BLaER1 treated with 17β-estradiol and CSF1 and Interleukin-3, amounts not matched to agents 10 nM and 100 nM (cell line): Measurements from ENCODE around the gene SLC22A4.

Experiments used
- H3K27ac ChIP-seq, 11 experiments: shearing (Covaris generic); formaldehyde crosslinking; 2 replicates each; pipeline ENCODE4 v1.8.1; 2022
- H3K27me3 ChIP-seq, 11 experiments: shearing (Covaris generic); formaldehyde crosslinking; 2 replicates each; pipeline ENCODE4 v1.8.1; 2022
- H3K36me3 ChIP-seq, 11 experiments: shearing (Covaris generic); formaldehyde crosslinking; 2 replicates each; pipeline ENCODE4 v1.8.1; 2022
- H3K4me1 ChIP-seq, 10 experiments: shearing (Covaris generic); formaldehyde crosslinking; 2 replicates each; pipeline ENCODE4 v1.8.1; 2022
- H3K4me2 ChIP-seq, 11 experiments: shearing (Covaris generic); formaldehyde crosslinking; 2 replicates each; pipeline ENCODE4 v1.8.1; 2022
- H3K4me3 ChIP-seq, 10 experiments: shearing (Covaris generic); formaldehyde crosslinking; 2 replicates each; pipeline ENCODE4 v1.8.1; 2022
- H3K9ac ChIP-seq, 11 experiments: shearing (Covaris generic); formaldehyde crosslinking; 2 replicates each; pipeline ENCODE4 v1.8.1; 2022
- H3K9me3 ChIP-seq, 11 experiments: shearing (Covaris generic); formaldehyde crosslinking; replicated peaks in 1 of 11; 2 replicates each; pipeline ENCODE4 v1.8.1; 2022
- H4K20me1 ChIP-seq, 11 experiments: shearing (Covaris generic); formaldehyde crosslinking; 2 replicates each; pipeline ENCODE4 v1.8.1; 2022
- Cebpa-rat ChIP-seq, 11 experiments: shearing (Covaris generic); IDR thresholded peaks; 2 replicates each; pipeline ENCODE4 v1.8.1; 2022

SLC22A4 gene

DNA sequence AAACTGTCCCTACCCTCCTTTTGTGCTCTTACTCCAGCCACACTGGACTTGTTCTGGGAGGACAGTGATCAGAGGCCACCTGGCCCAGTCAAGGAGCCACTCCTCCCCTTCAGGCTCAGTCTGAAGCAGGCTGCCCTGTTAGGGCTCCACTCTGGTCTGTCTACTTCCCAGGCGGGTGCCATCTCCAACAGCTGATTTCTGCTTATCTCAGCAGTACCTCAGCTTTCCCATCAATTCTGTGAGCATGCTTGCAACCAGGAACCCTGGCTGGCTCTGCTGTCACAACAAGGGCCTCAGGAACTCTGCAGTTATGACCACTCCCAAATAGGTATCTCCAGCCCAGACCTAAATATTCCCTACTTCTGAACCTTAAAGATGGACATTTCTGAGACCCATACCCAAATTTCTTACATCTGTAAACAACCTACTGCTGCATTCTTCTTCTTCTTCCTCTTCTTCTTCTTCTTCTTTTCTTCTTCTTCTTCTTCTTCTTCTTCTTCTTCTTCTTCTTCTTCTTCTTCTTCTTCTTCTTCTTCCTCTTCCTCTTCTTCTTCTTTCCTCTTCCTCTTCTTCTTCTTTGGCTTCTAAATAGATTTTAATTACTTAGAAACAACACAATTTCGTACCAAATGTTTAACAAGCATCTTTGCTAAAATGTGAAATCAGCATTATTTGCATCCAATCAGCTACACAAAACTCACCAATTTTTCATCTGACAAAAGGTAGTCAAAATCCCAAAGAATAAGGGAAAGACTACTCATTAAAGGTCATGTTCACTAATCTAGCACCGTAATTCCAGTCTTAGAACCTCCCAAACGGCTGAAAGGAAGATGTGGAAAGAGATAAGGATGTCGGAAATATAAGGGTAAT is 13.6 kb upstream of the SLC22A4 start:
- H3K9me3 ChIP-seq, result peaks cover 0 to 20% (median 17%) of the 10 kb centered on the region in 11 experiments; a peak in 17 of 22 replicates
- no peak overlapping the region for H3K9ac ChIP-seq
- peak overlapping the region in 3 of 11 experiments; percentile 20 to 46 (median 35); a peak in 5 of 22 replicates for H3K4me2 ChIP-seq
- TF ChIP-seq Cebpa-rat (IDR thresholded peaks at IDR 0.05), result no peak
- H3K36me3 ChIP-seq, result peaks cover 0 to 13% (median 0%) of the 10 kb centered on the region in 11 experiments; a peak in 3 of 22 replicates
- H3K4me1 ChIP-seq, result peaks cover 13 to 21% (median 16%) of the 10 kb centered on the region in 10 experiments; a peak in 19 of 20 replicates
- peaks cover 0 to 8% (median 0%) of the 10 kb centered on the region in 11 experiments; a peak in 1 of 22 replicates for H4K20me1 ChIP-seq
- no peak overlapping the region for H3K4me3 ChIP-seq
- H3K27me3 ChIP-seq, result no peaks in the 10 kb centered on the region
- no peak overlapping the region for H3K27ac ChIP-seq

- no peak overlapping the region for H3K4me3 ChIP-seq
- peaks cover 0 to 20% (median 17%) of the 10 kb centered on the region in 11 experiments; a peak in 17 of 22 replicates for H3K9me3 ChIP-seq
- H3K9ac ChIP-seq, result no peak overlapping the region
- peaks cover 0 to 12% (median 2%) of the 10 kb centered on the region in 11 experiments; a peak in 6 of 22 replicates for H4K20me1 ChIP-seq
- no peak for TF ChIP-seq Cebpa-rat (IDR thresholded peaks at IDR 0.05)
- peaks cover 13 to 21% (median 16%) of the 10 kb centered on the region in 10 experiments; a peak in 19 of 20 replicates for H3K4me1 ChIP-seq
- H3K27me3 ChIP-seq, result no peaks in the 10 kb centered on the region
- no peak overlapping the region for H3K4me2 ChIP-seq
- H3K27ac ChIP-seq, result no peak overlapping the region
- H3K36me3 ChIP-seq, result peaks cover 0 to 14% (median 0%) of the 10 kb centered on the region in 11 experiments; a peak in 5 of 22 replicates
Measured at GRCh38 chr5:132281856-132282614, 12.2 kb upstream of the SLC22A4 start.

DNA sequence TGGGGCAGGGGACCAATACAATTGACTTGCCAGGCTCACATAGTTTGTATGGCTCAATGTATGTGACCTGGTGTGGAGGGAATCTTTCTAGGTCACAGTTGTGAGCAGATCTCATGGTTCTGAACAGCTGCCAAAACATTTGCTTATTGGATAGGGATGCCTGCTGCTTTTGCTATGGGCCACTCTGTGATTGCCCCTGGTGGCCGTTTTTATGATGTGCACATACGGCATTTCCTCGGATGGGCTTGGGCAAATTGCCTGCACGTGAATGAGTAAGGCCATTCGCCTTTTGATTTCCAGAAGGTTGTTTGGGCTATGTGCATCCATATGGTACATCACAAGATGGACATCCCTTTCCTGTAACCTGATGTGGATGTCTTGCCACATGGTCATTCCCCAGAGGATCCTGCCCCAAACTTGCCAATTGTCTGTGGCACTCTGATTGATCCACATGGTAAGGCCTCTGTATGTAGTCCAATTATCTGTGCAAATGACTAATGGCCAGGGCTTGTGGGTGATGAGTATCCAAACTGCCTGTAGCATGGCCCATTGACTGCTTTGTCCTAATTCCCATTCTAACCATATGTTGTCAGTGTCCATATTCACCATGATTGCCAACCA is 10.7 kb upstream of the SLC22A4 start:
- Histone ChIP-seq H3K4me3 (no peak overlapping the region), H3K27ac (no peak overlapping the region), H3K36me3 (peaks cover 0 to 26% (median 0%) of the 10 kb centered on the region in 11 experiments; a peak in 6 of 22 replicates), H3K4me2 (no peak overlapping the region), H4K20me1 (peaks cover 0 to 26% (median 6%) of the 10 kb centered on the region in 11 experiments; a peak in 8 of 22 replicates), H3K27me3 (no peaks in the 10 kb centered on the region), H3K4me1 (peaks cover 11 to 21% (median 13%) of the 10 kb centered on the region in 10 experiments; a peak in 19 of 20 replicates), H3K9ac (no peak overlapping the region), H3K9me3 (peaks cover 0 to 20% (median 17%) of the 10 kb centered on the region in 11 experiments; a peak in 17 of 22 replicates)
- no peak for TF ChIP-seq Cebpa-rat (IDR thresholded peaks at IDR 0.05)

GRCh38 chr5:132289097-132289496 is 5.1 kb upstream of the SLC22A4 start:
- no peak for TF ChIP-seq Cebpa-rat (IDR thresholded peaks at IDR 0.05)
- Histone ChIP-seq H3K27me3 (no peaks in the 10 kb centered on the region), H3K9ac (no peak overlapping the region), H3K9me3 (peaks cover 0 to 8% (median 0%) of the 10 kb centered on the region in 11 experiments; a peak in 2 of 22 replicates), H4K20me1 (peaks cover 0 to 49% (median 9%) of the 10 kb centered on the region in 11 experiments; a peak in 9 of 22 replicates), H3K4me2 (no peak overlapping the region), H3K27ac (no peak overlapping the region), H3K4me1 (peaks cover 12 to 31% (median 17%) of the 10 kb centered on the region in 10 experiments), H3K4me3 (no peak overlapping the region), H3K36me3 (peaks cover 0 to 32% (median 0%) of the 10 kb centered on the region in 11 experiments; a peak in 6 of 22 replicates)

DNA sequence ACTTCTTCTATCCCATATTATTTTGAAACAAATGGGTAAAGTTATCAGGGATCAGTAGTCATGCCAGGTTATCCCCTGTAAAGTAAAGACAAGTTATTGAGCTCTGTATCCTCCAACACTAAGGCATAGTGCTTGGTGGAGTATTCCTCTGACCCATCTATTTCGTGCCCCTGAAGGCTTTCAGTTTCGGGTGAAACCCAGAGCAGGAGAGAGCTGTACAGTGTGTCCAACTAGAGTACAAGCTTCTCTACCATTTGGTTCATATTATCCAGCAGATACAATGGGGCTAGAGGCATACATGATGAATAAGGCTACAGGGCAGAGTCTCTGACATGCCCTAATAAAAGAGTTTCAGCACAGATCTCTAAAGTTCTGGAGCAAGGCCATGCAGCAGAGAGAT is 3.2 kb upstream of the SLC22A4 start:
- H3K4me3 ChIP-seq, result no peak overlapping the region
- no peak overlapping the region for H3K27ac ChIP-seq
- H3K4me2 ChIP-seq, result peak overlapping the region in 3 of 11 experiments; percentile 7 to 99 (median 35); a peak in 3 of 22 replicates
- TF ChIP-seq Cebpa-rat (IDR thresholded peaks at IDR 0.05), result no peak
- H4K20me1 ChIP-seq, result peaks cover 0 to 60% (median 9%) of the 10 kb centered on the region in 11 experiments; a peak in 9 of 22 replicates
- peaks cover 0 to 17% (median 0%) of the 10 kb centered on the region in 11 experiments; a peak in 7 of 22 replicates for H3K27me3 ChIP-seq
- H3K9me3 ChIP-seq, result no peaks in the 10 kb centered on the region
- H3K36me3 ChIP-seq, result peaks cover 0 to 25% (median 0%) of the 10 kb centered on the region in 11 experiments; a peak in 6 of 22 replicates
- H3K9ac ChIP-seq, result no peak overlapping the region
- peaks cover 20 to 39% (median 26%) of the 10 kb centered on the region in 10 experiments for H3K4me1 ChIP-seq

DNA sequence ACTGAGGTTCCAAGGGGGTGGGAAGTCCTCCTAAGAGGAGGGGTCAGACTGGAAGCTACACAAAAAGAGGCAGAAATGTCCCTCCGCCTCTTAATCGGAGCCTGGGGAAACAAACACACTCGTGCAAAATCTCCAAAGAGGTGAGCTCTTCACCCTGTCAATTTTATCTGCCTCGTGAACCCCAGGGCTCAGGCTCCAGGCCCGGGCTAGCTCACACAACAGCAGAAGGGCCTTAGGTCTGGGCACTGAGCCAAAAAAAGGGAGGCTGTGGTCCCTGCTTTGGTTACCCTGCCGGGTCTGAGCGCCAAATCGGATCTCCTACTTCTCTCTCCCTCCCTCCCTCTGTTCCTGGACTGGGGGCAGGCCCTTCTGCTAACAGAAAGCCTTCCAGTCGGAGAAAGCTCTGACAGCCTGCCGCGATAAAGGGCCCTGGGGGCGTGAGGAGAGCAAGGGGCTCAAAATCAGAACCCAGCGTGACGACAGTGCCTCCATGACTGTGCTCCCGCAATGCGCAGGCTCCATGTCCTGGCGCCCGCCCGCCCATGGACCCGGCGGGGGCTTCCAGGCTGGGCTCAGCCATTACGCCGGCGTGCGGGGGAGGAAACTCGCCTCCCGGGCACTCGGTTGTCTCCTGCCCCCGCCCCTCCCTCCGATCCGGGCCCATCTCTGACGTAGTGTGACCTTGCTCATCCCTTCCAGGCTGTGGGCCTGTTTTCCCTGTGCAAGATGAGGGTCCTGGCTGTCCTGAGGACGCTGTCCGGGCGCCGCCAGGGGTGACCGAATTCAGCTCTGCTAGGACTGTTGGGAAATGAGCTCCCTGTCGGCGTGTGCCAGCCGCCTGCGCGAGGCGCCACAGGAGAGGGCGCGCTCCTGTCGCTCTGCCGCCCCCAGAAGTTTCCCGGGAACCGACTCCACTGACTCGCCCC is 865 bp upstream of the SLC22A4 start:
- H3K4me3 ChIP-seq, result peak overlapping the region; percentile 62 to 95 (median 80)

DNA sequence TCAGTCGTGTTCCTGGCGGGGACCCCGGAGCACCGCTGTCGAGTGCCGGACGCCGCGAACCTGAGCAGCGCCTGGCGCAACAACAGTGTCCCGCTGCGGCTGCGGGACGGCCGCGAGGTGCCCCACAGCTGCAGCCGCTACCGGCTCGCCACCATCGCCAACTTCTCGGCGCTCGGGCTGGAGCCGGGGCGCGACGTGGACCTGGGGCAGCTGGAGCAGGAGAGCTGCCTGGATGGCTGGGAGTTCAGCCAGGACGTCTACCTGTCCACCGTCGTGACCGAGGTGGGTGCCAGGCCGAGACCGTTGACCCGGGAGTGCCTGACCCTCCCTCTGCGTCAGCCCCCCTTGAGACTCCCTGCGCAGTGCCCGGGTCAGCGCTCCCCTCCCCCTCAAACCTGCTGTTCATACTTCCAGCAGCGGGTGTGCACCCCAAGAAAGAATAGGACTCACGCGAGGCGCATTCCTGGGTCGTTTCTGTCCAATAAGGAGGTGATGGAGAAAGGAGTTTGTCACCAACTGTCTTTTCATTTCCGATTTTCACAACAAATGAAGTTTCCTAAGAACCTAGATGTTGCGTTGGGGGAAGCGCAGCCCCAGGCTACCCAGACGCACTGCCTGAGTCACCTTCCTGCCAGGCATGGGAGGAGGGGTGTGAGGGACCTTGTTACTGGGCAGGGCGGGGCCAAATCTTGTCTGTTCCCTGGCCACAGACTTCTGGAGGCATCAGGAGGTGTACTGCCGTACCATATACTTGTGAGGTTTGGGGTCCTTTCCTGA is 722 bp downstream of the SLC22A4 start:
- H4K20me1 ChIP-seq, result peaks cover 0 to 73% (median 11%) of the 10 kb centered on the region in 11 experiments; a peak in 15 of 22 replicates
- H3K27ac ChIP-seq, result peak overlapping the region; percentile 33 to 98 (median 92); a peak in 21 of 22 replicates
- peak overlapping the region; percentile 62 to 95 (median 80) for H3K4me3 ChIP-seq
- H3K4me1 ChIP-seq, result peaks cover 38 to 76% (median 52%) of the 10 kb centered on the region in 10 experiments
- H3K4me2 ChIP-seq, result peak overlapping the region; percentile 91 to 100 (median 96)
- no peaks in the 10 kb centered on the region for H3K9me3 ChIP-seq
- peaks cover 0 to 22% (median 0%) of the 10 kb centered on the region in 11 experiments; a peak in 8 of 22 replicates for H3K36me3 ChIP-seq
- peaks cover 0 to 17% (median 0%) of the 10 kb centered on the region in 11 experiments; a peak in 7 of 22 replicates for H3K27me3 ChIP-seq
- peak overlapping the region; percentile 83 to 98 (median 90) for H3K9ac ChIP-seq
- TF ChIP-seq Cebpa-rat (IDR thresholded peaks at IDR 0.05), result peak in 9 of 11 experiments; percentile 54 to 93 (median 83); a peak in 17 of 22 replicates

More for the DNA sequence above, 865 bp upstream of the SLC22A4 start:
- peak overlapping the region; percentile 85 to 98 (median 92) for H3K27ac ChIP-seq
- H3K9ac ChIP-seq, result peak overlapping the region; percentile 83 to 98 (median 90)
- peaks cover 38 to 62% (median 45%) of the 10 kb centered on the region in 10 experiments for H3K4me1 ChIP-seq
- peaks cover 0 to 17% (median 0%) of the 10 kb centered on the region in 11 experiments; a peak in 7 of 22 replicates for H3K27me3 ChIP-seq
- peak overlapping the region; percentile 91 to 100 (median 96) for H3K4me2 ChIP-seq
- TF ChIP-seq Cebpa-rat (IDR thresholded peaks at IDR 0.05), result no peak
- no peaks in the 10 kb centered on the region for H3K9me3 ChIP-seq
- H4K20me1 ChIP-seq, result peaks cover 0 to 65% (median 6%) of the 10 kb centered on the region in 11 experiments; a peak in 7 of 22 replicates
- peaks cover 0 to 26% (median 4%) of the 10 kb centered on the region in 11 experiments; a peak in 9 of 22 replicates for H3K36me3 ChIP-seq
